ENCODE data around the gene THSD4.
"Not testable (repeated sequence)": the region's sequence is repeated elsewhere in the genome, so short reads cannot be mapped to it uniquely, and the experiment has no call there.

The THSD4 gene

GRCh38 chr15:71431343-71432336, 316.4 kb downstream of the THSD4 start:
- no peak for DNase-seq (ENCODE audit: low read depth)

GRCh38 chr15:71433402-71433801, 318.1 kb downstream of the THSD4 start:
- DNase-seq (ENCODE audit: low read depth) = no peak

GRCh38 chr15:71434774-71435173, 319.5 kb downstream of the THSD4 start:
- no peak for DNase-seq (ENCODE audit: low read depth)

- DNase-seq (ENCODE audit: low read depth) = no peak
Measured at GRCh38 chr15:71435552-71435951, 320.3 kb downstream of the THSD4 start.

GRCh38 chr15:71436854-71437253, 321.6 kb downstream of the THSD4 start:
- DNase-seq (ENCODE audit: low read depth) = no peak

- DNase-seq (ENCODE audit: low read depth) = no peak
Measured at GRCh38 chr15:71437404-71437803, 322.1 kb downstream of the THSD4 start.

GRCh38 chr15:71437919-71438318, 322.6 kb downstream of the THSD4 start:
- DNase-seq (ENCODE audit: low read depth) = no peak

GRCh38 chr15:71439478-71439877, 324.2 kb downstream of the THSD4 start:
- DNase-seq (ENCODE audit: low read depth) = not testable (repeated sequence)

- DNase-seq (ENCODE audit: low read depth) = peak; percentile 47
Measured at GRCh38 chr15:71440489-71441110, 325.3 kb downstream of the THSD4 start.

- DNase-seq (ENCODE audit: low read depth) = no peak
Measured at GRCh38 chr15:71443538-71443937, 328.3 kb downstream of the THSD4 start.

- no peak for DNase-seq (ENCODE audit: low read depth)
Measured at GRCh38 chr15:71444032-71444810, 328.9 kb downstream of the THSD4 start.

- peak; percentile 56 for DNase-seq (ENCODE audit: low read depth)
Measured at GRCh38 chr15:71444866-71445590, 329.8 kb downstream of the THSD4 start.

- peak; percentile 43 for DNase-seq (ENCODE audit: low read depth)
Measured at GRCh38 chr15:71447328-71448250, 332.3 kb downstream of the THSD4 start.

- DNase-seq (ENCODE audit: low read depth) = peak; percentile 38
Measured at GRCh38 chr15:71448688-71449114, 333.4 kb downstream of the THSD4 start.

GRCh38 chr15:71449363-71449762, 334.1 kb downstream of the THSD4 start:
- no peak for DNase-seq (ENCODE audit: low read depth)

GRCh38 chr15:71449956-71450355, 334.7 kb downstream of the THSD4 start:
- DNase-seq (ENCODE audit: low read depth) = no peak

GRCh38 chr15:71451130-71451529, 335.9 kb downstream of the THSD4 start:
- no peak for DNase-seq (ENCODE audit: low read depth)

- DNase-seq (ENCODE audit: low read depth) = no peak
Measured at GRCh38 chr15:71452893-71453292, 337.6 kb downstream of the THSD4 start.

- no peak for DNase-seq (ENCODE audit: low read depth)
Measured at GRCh38 chr15:71454462-71454996, 339.3 kb downstream of the THSD4 start.

- DNase-seq (ENCODE audit: low read depth) = no peak
Measured at GRCh38 chr15:71455107-71455506, 339.8 kb downstream of the THSD4 start.

All from HS-5 (cell line).